Ishikawa (cell line): ENCODE data around the gene CLIP3.
A peak's percentile ranks its signal among the peaks of the same experiment; 100 is the strongest.

Experiments
- CEBPB ChIP-seq: IDR thresholded peaks from 2 replicates; pipeline ENCODE4 v1.6.1; 2012
- CREB1 ChIP-seq: IDR thresholded peaks from 2 replicates; pipeline ENCODE4 v1.6.1; 2012; ENCODE audit warnings: low read depth
- EP300 ChIP-seq: IDR thresholded peaks from 2 replicates; pipeline ENCODE4 v1.6.1; 2012; ENCODE audit warnings: borderline replicate concordance
- FOXM1 ChIP-seq: IDR thresholded peaks from 2 replicates; pipeline ENCODE4 v1.6.1; 2012; ENCODE audit warnings: low read depth, borderline replicate concordance
- MAX ChIP-seq: IDR thresholded peaks from 2 replicates; pipeline ENCODE4 v1.6.1; 2012
- NFIC ChIP-seq: IDR thresholded peaks from 2 replicates; pipeline ENCODE4 v1.6.1; 2012
- RAD21 ChIP-seq: IDR thresholded peaks from 2 replicates; pipeline ENCODE4 v1.6.1; 2012; ENCODE audit warnings: low read depth
- TAF1 ChIP-seq: IDR thresholded peaks from 2 replicates; pipeline ENCODE4 v1.6.1; 2012; ENCODE audit warnings: low read depth, mild to moderate bottlenecking
- TCF12 ChIP-seq: IDR thresholded peaks from 2 replicates; pipeline ENCODE4 v1.6.1; 2012; ENCODE audit warnings: low read depth
- USF1 ChIP-seq: IDR thresholded peaks from 2 replicates; pipeline ENCODE4 v1.6.1; 2012
- YY1 ChIP-seq: IDR thresholded peaks from 2 replicates; pipeline ENCODE4 v1.6.1; 2012; ENCODE audit warnings: low read depth
- ZBTB7A ChIP-seq: IDR thresholded peaks from 2 replicates; pipeline ENCODE4 v1.6.1; 2012; ENCODE audit warnings: low read depth
- TF ChIP-seq, protein P1 (sequence below): IDR thresholded peaks from 2 replicates; pipeline ENCODE4 v1.6.1; 2012; ENCODE audit warnings: low read depth, mild to moderate bottlenecking

DNA sequence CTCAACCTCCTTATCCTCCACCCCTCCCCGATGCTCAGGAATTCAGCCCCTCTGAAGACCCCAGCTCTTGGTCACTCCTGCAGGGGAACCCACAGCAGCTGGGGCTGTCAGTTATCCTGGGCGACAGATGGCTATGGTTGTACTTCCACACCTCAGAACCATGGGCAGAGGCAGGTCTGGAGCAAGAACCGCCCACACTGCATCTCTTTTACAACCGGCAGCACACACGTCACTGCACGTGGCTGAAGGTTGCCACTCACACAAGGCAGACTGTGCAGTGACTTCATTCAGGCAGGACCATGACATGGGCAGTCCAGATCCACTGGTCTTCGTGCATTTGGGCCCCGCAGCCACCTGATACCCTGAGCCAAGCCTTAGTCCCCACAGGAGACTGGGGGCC is 59.2 kb downstream of the CLIP3 start:
- TF ChIP-seq CEBPB (no peak), CREB1 (no peak), FOXM1 (no peak), MAX (peak; percentile 80), YY1 (no peak), USF1 (peak; percentile 53), NFIC (no peak), ZBTB7A (no peak), TAF1 (no peak), EP300 (no peak), RAD21 (no peak), TCF12 (no peak)
- TF ChIP-seq, protein P1, sequence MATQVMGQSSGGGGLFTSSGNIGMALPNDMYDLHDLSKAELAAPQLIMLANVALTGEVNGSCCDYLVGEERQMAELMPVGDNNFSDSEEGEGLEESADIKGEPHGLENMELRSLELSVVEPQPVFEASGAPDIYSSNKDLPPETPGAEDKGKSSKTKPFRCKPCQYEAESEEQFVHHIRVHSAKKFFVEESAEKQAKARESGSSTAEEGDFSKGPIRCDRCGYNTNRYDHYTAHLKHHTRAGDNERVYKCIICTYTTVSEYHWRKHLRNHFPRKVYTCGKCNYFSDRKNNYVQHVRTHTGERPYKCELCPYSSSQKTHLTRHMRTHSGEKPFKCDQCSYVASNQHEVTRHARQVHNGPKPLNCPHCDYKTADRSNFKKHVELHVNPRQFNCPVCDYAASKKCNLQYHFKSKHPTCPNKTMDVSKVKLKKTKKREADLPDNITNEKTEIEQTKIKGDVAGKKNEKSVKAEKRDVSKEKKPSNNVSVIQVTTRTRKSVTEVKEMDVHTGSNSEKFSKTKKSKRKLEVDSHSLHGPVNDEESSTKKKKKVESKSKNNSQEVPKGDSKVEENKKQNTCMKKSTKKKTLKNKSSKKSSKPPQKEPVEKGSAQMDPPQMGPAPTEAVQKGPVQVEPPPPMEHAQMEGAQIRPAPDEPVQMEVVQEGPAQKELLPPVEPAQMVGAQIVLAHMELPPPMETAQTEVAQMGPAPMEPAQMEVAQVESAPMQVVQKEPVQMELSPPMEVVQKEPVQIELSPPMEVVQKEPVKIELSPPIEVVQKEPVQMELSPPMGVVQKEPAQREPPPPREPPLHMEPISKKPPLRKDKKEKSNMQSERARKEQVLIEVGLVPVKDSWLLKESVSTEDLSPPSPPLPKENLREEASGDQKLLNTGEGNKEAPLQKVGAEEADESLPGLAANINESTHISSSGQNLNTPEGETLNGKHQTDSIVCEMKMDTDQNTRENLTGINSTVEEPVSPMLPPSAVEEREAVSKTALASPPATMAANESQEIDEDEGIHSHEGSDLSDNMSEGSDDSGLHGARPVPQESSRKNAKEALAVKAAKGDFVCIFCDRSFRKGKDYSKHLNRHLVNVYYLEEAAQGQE = peak; percentile 79
